ENCODE results near the gene BRPF1.

Gene BRPF1

DNA sequence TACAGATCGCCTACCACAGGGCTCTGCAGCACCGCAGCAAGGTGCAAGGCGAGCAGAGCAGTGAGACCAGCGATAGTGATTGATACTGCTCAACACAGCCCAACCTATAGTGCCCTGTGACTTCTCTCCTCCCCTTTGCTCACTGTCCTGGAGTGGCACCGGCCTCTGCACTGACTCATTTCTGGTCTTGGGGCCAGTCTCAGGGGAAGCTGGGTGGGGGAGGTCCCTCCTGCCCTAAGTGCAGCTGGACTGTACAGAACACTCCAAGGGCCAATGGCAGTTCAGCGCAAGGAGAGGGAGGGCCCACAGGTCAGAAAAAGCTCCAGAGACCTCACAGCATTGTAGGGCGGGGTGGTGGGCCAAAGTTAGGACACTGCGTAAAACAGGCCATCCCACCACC is 15.7 kb downstream of the BRPF1 start:
- Histone ChIP-seq H3K9me3 (no peaks in the 10 kb centered on the region), H3K27me3 (no peaks in the 10 kb centered on the region), H3K4me1 (ENCODE audit: control insufficient read depth in 1 of 2, insufficient read depth in 1 of 2, low read depth in 1 of 2, low read length in 1 of 2) (peaks cover 26 to 27% of the 10 kb centered on the region in 2 experiments), H3K27ac (no peak overlapping the region), H3K36me3 (peaks cover 69% of the 10 kb centered on the region), H3K4me3 (ENCODE audit: low read depth in 1 of 2, low read length in 1 of 2) (no peak overlapping the region)
- TF ChIP-seq, protein P1, sequence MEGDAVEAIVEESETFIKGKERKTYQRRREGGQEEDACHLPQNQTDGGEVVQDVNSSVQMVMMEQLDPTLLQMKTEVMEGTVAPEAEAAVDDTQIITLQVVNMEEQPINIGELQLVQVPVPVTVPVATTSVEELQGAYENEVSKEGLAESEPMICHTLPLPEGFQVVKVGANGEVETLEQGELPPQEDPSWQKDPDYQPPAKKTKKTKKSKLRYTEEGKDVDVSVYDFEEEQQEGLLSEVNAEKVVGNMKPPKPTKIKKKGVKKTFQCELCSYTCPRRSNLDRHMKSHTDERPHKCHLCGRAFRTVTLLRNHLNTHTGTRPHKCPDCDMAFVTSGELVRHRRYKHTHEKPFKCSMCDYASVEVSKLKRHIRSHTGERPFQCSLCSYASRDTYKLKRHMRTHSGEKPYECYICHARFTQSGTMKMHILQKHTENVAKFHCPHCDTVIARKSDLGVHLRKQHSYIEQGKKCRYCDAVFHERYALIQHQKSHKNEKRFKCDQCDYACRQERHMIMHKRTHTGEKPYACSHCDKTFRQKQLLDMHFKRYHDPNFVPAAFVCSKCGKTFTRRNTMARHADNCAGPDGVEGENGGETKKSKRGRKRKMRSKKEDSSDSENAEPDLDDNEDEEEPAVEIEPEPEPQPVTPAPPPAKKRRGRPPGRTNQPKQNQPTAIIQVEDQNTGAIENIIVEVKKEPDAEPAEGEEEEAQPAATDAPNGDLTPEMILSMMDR (IDR thresholded peaks at IDR 0.05) = no peak

DNA sequence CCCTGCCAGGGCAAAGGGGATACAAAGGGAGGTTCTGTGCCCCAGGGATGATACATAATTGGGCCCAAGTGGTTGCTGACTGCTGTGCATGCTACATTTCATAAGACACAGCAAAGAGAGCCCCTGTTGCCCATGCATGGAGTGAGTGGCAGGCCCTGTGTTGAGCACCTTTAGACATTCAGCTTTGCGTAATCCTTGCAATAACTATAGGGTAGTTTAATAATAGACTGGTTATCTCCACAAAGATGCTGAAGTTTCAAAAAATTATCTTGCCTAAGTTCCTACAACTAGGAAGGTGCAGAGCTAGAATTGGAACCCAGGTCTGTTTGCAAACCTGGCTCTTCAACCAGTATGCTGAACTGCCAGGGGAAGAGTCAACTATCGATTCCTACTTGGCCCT is 16.5 kb downstream of the BRPF1 start:
- Histone ChIP-seq H3K27ac (no peak overlapping the region), H3K4me1 (ENCODE audit: control insufficient read depth in 1 of 2, insufficient read depth in 1 of 2, low read depth in 1 of 2, low read length in 1 of 2) (peaks cover 26 to 27% of the 10 kb centered on the region in 2 experiments), H3K27me3 (no peaks in the 10 kb centered on the region), H3K9me3 (no peaks in the 10 kb centered on the region), H3K4me3 (ENCODE audit: low read depth in 1 of 2, low read length in 1 of 2) (no peak overlapping the region), H3K36me3 (peaks cover 66% of the 10 kb centered on the region)
- TF ChIP-seq, protein P1 (IDR thresholded peaks at IDR 0.05) = no peak

DNA sequence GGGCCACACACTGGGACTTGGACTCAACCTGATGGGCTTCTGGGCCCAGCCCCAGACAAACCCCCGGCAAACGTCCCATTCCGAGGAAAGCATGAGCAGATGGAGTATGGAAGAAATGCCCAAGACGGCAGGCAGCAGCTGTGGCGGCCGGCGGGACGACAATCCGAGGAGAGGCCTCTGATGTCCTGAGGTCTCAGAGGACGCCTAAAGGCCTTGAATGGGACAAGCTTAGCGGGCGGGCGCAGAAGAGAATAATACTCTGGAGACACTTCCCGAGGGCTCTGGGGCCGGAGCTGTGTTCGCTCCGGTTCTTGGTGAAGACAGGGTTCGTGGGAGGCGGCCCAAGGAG is 17.7 kb downstream of the BRPF1 start:
- TF ChIP-seq, protein P1 (IDR thresholded peaks at IDR 0.05) = no peak
- Histone ChIP-seq H3K4me1 (ENCODE audit: control insufficient read depth in 1 of 2, insufficient read depth in 1 of 2, low read depth in 1 of 2, low read length in 1 of 2) (peaks cover 29% of the 10 kb centered on the region in 2 experiments), H3K9me3 (no peaks in the 10 kb centered on the region), H3K27ac (peak overlapping the region; percentile 95), H3K4me3 (ENCODE audit: low read depth in 1 of 2, low read length in 1 of 2) (peak overlapping the region; percentile 81 to 84), H3K36me3 (peaks cover 54% of the 10 kb centered on the region), H3K27me3 (no peaks in the 10 kb centered on the region)

DNA sequence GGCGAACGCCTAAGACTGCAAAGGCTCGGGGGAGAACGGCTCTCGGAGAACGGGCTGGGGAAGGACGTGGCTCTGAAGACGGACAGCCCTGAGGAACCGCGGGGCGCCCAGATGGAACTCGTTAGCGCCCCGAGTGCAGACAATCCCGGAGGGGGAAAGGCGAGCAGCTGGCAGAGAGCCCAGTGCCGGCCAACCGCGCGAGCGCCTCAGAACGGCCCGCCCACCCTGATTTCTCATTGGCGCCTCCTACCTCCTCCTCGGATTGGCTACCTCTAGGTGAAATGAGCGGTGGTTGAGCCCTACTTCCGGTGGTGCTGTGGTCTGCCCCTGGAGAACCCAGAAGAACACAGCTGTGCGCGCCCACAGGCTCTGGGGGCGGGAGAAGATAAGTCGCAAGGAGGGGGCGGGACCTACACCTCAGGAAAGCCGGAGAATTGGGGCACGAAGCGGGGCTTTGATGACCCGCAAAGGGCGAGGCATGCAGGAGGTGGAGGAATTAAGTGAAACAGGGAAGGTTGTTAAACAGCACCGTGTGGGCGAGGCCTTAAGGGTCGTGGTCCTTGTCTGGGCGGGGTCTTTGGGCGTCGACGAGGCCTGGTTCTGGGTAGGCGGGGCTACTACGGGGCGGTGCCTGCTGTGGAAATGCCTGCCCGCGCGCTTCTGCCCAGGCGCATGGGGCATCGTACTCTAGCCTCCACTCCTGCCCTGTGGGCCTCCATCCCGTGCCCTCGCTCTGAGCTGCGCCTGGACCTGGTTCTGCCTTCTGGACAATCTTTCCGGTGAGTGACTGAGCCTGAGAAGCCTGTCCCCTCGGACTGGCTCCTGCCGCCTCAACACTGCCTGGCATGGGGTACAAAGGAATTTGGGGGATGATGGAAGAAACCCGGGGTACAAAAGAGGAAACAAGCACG is 18.4 kb downstream of the BRPF1 start, which contains the start of gene OGG1:
TSS of gene OGG1 (plus strand) at position 308 of the 911 bp plus-strand sequence. CDS start at position 643, 335 bp downstream.
- H3K27ac ChIP-seq = peak within 1 kb of the TSS; percentile 95
- H3K4me3 ChIP-seq (ENCODE audit: low read depth in 1 of 2, low read length in 1 of 2) = peak within 1 kb of the TSS; percentile 81 to 84
- H3K36me3 ChIP-seq = peaks cover 47% of the 10 kb centered on the region
- TF ChIP-seq, protein P1 (IDR thresholded peaks at IDR 0.05) = peak; percentile 53
- H3K27me3 ChIP-seq = no peaks in the 10 kb centered on the region
- no peaks in the 10 kb centered on the region for H3K9me3 ChIP-seq
- peaks cover 35% of the 10 kb centered on the region in 2 experiments for H3K4me1 ChIP-seq (ENCODE audit: control insufficient read depth in 1 of 2, insufficient read depth in 1 of 2, low read depth in 1 of 2, low read length in 1 of 2)

DNA sequence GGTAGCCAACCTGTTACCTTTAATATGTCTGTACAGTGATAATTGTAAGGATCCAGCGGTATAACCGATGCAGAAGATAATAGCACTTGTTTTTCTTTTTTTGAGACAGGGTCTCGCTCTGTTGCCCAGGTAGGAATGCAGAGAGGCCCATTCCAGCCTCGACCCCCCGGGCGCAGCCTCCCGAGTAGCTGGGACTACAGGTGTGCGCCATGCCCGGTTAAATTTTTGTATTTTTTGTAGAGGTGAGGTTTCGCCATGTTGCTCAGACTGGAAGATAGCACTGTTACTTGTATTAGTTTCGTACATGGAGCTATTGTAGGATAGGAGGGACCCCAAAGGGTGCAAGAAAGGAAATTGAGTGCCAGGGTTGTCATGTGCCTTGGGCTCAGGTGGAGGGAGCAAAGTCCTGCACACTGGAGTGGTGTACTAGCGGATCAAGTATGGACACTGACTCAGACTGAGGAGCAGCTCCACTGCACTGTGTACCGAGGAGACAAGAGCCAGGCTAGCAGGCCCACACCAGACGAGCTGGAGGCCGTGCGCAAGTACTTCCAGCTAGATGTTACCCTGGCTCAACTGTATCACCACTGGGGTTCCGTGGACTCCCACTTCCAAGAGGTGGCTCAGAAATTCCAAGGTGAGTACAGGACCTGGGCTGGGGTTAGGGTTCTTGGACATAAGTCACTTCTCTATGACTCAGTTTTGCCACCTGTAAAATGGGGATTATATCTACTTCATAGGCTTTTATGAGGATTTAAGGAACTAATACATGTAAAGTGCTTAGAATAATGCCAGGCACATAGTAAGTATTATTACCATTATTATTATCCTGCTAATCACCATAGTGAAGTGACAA is 19.2 kb downstream of the BRPF1 start:
- peak overlapping the region; percentile 81 to 84 for H3K4me3 ChIP-seq (ENCODE audit: low read depth in 1 of 2, low read length in 1 of 2)
- H3K27me3 ChIP-seq = no peaks in the 10 kb centered on the region
- H3K4me1 ChIP-seq (ENCODE audit: control insufficient read depth in 1 of 2, insufficient read depth in 1 of 2, low read depth in 1 of 2, low read length in 1 of 2) = peaks cover 38 to 41% of the 10 kb centered on the region in 2 experiments
- peak overlapping the region; percentile 95 for H3K27ac ChIP-seq
- H3K9me3 ChIP-seq = no peaks in the 10 kb centered on the region
- TF ChIP-seq, protein P1 (IDR thresholded peaks at IDR 0.05) = no peak
- peaks cover 39% of the 10 kb centered on the region for H3K36me3 ChIP-seq

Data from neutrophil (primary cell).